Common myeloid progenitor, CD34-positive (primary cell): ENCODE results near the gene IRF2.

Experiments used
- CTCF ChIA-PET: fragments of 350-600 bp; sonication (Branson Sonifier 250); formaldehyde crosslinking; loops from one replicate; lab custom pipeline; 2021; ENCODE audit warnings: antibody characterized with exemption; lab: Charles Lee
- POLR2A ChIA-PET: fragments of 350-600 bp; sonication (Branson Sonifier 250); formaldehyde crosslinking; loops from one replicate; lab custom pipeline; 2021; ENCODE audit warnings: antibody characterized with exemption; lab: Charles Lee
- DNase-seq, 3 donors: peaks; one replicate each; pipeline versions ENCODE4 v3.0.0 to v3.0.0-alpha.2; 2013
- H3K27ac ChIP-seq, 2 experiments: 1 replicate in 1 of 2; 2 replicates in 1 of 2; pipeline ENCODE4 v1.7.0; 2013; ENCODE audit warnings: inconsistent platforms in 2 of 2, low read length in 2 of 2, mild to moderate bottlenecking in 2 of 2, low read depth in 1 of 2, moderate library complexity in 1 of 2; ENCODE audit not compliant: severe bottlenecking in 2 of 2, insufficient read depth in 1 of 2, poor library complexity in 1 of 2
- H3K27me3 ChIP-seq, 5 experiments: replicated peaks in 2 of 5; 1 replicate in 3 of 5; 2 replicates in 2 of 5; pipeline versions ENCODE4 v1.6.1 to v1.7.0; 2013; ENCODE audit warnings: low read length in 4 of 5, mild to moderate bottlenecking in 2 of 5, moderate library complexity in 2 of 5, inconsistent platforms in 1 of 5; ENCODE audit not compliant: insufficient read depth in 5 of 5, control insufficient read depth in 4 of 5
- H3K36me3 ChIP-seq, 4 experiments: 1 replicate in 2 of 4; 2 replicates in 2 of 4; pipeline versions ENCODE4 v1.6.1 to v1.7.0; 2013; ENCODE audit warnings: low read length in 3 of 4, control low read depth in 1 of 4, mild to moderate bottlenecking in 1 of 4; ENCODE audit not compliant: control insufficient read depth in 4 of 4, insufficient read depth in 4 of 4
- H3K4me1 ChIP-seq, 4 experiments: 1 replicate in 3 of 4; 2 replicates in 1 of 4; pipeline versions ENCODE4 v1.6.1 to v1.7.1; 2013; ENCODE audit warnings: low read length in 3 of 4, mild to moderate bottlenecking in 3 of 4, control low read depth in 1 of 4, inconsistent platforms in 1 of 4, moderate library complexity in 1 of 4; ENCODE audit not compliant: control insufficient read depth in 4 of 4, insufficient read depth in 4 of 4; ENCODE audit errors: control extremely low read depth in 1 of 4
- H3K4me3 ChIP-seq, 7 experiments: 1 replicate in 4 of 7; 2 replicates in 3 of 7; pipeline versions ENCODE4 v1.5.1 to v1.7.0; 2013; ENCODE audit warnings: mild to moderate bottlenecking in 7 of 7, low read length in 6 of 7, moderate library complexity in 6 of 7, inconsistent platforms in 2 of 7, low read depth in 2 of 7, control low read depth in 1 of 7; ENCODE audit not compliant: insufficient read depth in 4 of 7, control insufficient read depth in 1 of 7; ENCODE audit errors: extremely low read depth in 1 of 7
- H3K9me3 ChIP-seq, 5 experiments: 1 replicate in 4 of 5; 2 replicates in 1 of 5; pipeline versions ENCODE4 v1.6.1 to v1.7.1; 2013; ENCODE audit warnings: low read length in 4 of 5, mild to moderate bottlenecking in 2 of 5, inconsistent platforms in 1 of 5, low read depth in 1 of 5, moderate library complexity in 1 of 5; ENCODE audit not compliant: control insufficient read depth in 4 of 5, insufficient read depth in 2 of 5; ENCODE audit errors: control extremely low read depth in 1 of 5
- WGBS: methylation state at CpG from one replicate; pipeline ENCODE4 v1.1.5; 2013; ENCODE audit not compliant: insufficient coverage; 5-methylcytosine and 5-hydroxymethylcytosine counted together

IRF2 gene

DNA sequence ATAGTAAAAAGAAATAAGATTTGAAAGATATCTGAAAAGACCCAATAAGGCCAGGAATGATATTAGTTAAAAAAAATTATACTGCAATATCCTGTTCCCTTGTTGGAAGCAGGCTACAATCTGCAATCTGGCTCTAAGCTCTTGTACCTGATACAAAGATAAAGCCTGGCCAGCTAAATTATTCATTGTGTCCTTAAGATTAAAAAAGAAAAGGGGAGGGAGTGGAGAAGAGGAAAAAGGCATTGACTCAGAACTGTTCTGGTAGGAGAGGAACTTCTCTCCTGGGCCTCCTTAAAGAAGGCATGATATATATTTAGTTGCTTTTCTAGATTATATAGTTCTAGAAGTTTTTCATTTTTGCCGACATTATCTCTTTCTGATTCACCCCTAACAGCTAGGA lies 46.7 kb downstream of the IRF2 start:
- WGBS: no CpG with 5 or more reads among the region's 1 CpG
- no peak for DNase-seq
- Histone ChIP-seq H3K27me3 (no peaks in the 10 kb centered on the region), H3K9me3 (peaks cover 0 to 5% (median 0%) of the 10 kb centered on the region in 5 experiments), H3K36me3 (peaks cover 12 to 39% (median 23%) of the 10 kb centered on the region in 4 experiments), H3K4me3 (no peak overlapping the region), H3K27ac (no peak overlapping the region), H3K4me1 (peaks cover 0 to 2% (median 0%) of the 10 kb centered on the region in 4 experiments)
- ChIA-PET POLR2A (no interaction called here), CTCF (interaction anchor here (0.7 to 2.2 kb wide), 2 partner anchors 10 to 75 kb away, joined by 3 to 10 read pairs; no protein-coding TSS in a partner anchor)

DNA sequence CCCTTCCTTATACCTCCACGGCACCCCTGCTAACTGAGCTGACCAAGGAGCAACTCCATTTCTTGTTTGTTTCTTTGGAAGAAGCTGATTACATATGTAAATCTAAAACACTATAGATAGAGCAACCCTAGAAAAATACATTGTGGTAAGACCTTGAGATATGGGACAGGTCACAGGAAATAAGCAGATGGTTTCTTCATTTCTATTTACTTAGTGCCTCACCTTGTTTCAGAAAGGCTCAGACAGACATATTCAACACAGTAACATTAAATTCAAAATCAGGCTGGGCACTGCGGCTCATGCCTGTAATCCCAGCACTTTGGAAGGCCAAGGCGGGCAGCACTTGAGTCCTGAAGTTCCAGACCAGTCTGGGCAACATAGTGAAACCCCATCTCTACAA lies 47.3 kb downstream of the IRF2 start:
- WGBS: 100% methylated on average over 1 of the region's 3 CpGs
- H3K27me3 ChIP-seq: no peaks in the 10 kb centered on the region
- no peak for DNase-seq
- H3K36me3 ChIP-seq: peaks cover 12 to 45% (median 27%) of the 10 kb centered on the region in 4 experiments
- no peaks in the 10 kb centered on the region for H3K4me1 ChIP-seq
- H3K27ac ChIP-seq: no peak overlapping the region
- no peak overlapping the region for H3K4me3 ChIP-seq
- peaks cover 0 to 9% (median 0%) of the 10 kb centered on the region in 5 experiments for H3K9me3 ChIP-seq
- ChIA-PET CTCF (interaction anchor here (1.1 to 2.2 kb wide), 2 partner anchors 10 to 15 kb away, joined by 4 to 10 read pairs; no protein-coding TSS in a partner anchor), POLR2A (no interaction called here)

DNA sequence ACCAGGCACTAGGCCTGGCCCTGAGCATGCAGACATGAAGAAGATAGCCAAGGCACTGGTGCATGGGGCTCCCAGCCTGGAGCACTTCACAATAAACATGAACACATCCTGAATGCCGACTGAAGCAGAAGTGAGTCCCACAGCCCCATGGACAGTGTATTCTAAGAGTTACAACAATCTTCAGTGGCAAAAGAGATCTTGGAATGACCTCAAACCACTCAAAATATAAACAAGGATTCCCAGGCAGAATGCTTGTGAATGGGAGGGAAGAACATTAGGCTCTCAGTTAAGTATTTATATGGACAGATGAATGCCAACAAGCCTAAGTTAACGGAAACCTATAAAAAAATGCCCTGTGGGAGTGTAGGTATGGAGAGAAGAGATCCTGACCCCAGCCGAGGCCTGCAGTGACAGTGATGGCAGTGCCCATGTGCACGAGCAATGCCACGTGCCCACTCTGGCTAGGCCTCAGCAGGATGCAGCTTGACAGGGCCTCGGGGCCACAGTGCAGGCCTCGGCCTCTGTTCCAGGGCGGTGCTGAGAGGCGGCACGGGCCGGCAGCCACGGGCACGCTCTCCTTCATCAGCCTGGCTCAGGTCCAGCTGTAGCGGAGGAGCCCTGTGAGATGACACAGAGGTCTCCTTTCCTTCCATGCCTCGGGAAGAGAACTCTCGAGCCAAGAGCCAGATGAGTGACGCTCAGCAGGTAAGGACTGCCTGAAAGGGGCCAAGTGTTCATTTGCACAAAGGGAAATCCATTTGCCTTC lies 49.2 kb downstream of the IRF2 start:
- Histone ChIP-seq H3K36me3 (peaks cover 12 to 47% (median 30%) of the 10 kb centered on the region in 4 experiments), H3K4me1 (no peaks in the 10 kb centered on the region), H3K27ac (no peak overlapping the region), H3K27me3 (no peaks in the 10 kb centered on the region), H3K4me3 (no peak overlapping the region), H3K9me3 (peaks cover 0 to 9% (median 0%) of the 10 kb centered on the region in 5 experiments)
- 98% methylated on average over 14 of the region's 17 CpGs for WGBS
- POLR2A ChIA-PET: no interaction called here
- CTCF ChIA-PET: interaction anchor here (0.9 kb wide), 1 partner anchor 15 kb away, joined by 3 read pairs; no protein-coding TSS in a partner anchor
- DNase-seq: no peak

- Histone ChIP-seq H3K27me3 (no peaks in the 10 kb centered on the region), H3K4me3 (no peak overlapping the region), H3K4me1 (no peaks in the 10 kb centered on the region), H3K9me3 (peaks cover 0 to 9% (median 0%) of the 10 kb centered on the region in 5 experiments), H3K36me3 (peaks cover 13 to 47% (median 30%) of the 10 kb centered on the region in 4 experiments), H3K27ac (no peak overlapping the region)
- WGBS: no CpG with 5 or more reads among the region's 3 CpGs
- POLR2A ChIA-PET: no interaction called here
- DNase-seq: no peak
- CTCF ChIA-PET: interaction anchor here (0.8 kb wide), 1 partner anchor 35 kb away, joined by 3 read pairs; no protein-coding TSS in a partner anchor
Measured at GRCh38 chr4:184424279-184424678, 50.1 kb downstream of the IRF2 start.

GRCh38 chr4:184423003-184423686 lies 51.2 kb downstream of the IRF2 start:
- Histone ChIP-seq H3K4me1 (peaks cover 0 to 4% (median 2%) of the 10 kb centered on the region in 4 experiments), H3K4me3 (no peak overlapping the region), H3K36me3 (peaks cover 11 to 54% (median 36%) of the 10 kb centered on the region in 4 experiments), H3K27ac (no peak overlapping the region), H3K9me3 (peaks cover 0 to 9% (median 0%) of the 10 kb centered on the region in 5 experiments), H3K27me3 (no peaks in the 10 kb centered on the region)
- DNase-seq: no peak
- WGBS: 91% methylated on average over 12 of the region's 13 CpGs
- POLR2A ChIA-PET: no interaction called here
- CTCF ChIA-PET: no interaction called here

- no peak overlapping the region for H3K4me3 ChIP-seq
- no peaks in the 10 kb centered on the region for H3K27me3 ChIP-seq
- CTCF ChIA-PET: interaction anchor here (3.0 kb wide), 1 partner anchor 14 kb away, joined by 11 read pairs; no protein-coding TSS in a partner anchor
- H3K36me3 ChIP-seq: peaks cover 11 to 59% (median 38%) of the 10 kb centered on the region in 4 experiments
- H3K9me3 ChIP-seq: peaks cover 0 to 9% (median 0%) of the 10 kb centered on the region in 5 experiments
- no peak overlapping the region for H3K27ac ChIP-seq
- DNase-seq: no peak
- H3K4me1 ChIP-seq: peaks cover 7 to 12% (median 9%) of the 10 kb centered on the region in 4 experiments
- WGBS: 100% methylated on average over 1 of the region's 3 CpGs
- POLR2A ChIA-PET: no interaction called here
Measured at GRCh38 chr4:184422378-184422777, 52.0 kb downstream of the IRF2 start.
